GM23338 (cell line): ENCODE data around the gene KCNH6. TPM values are rescaled to one million over a fixed set of nuclear protein-coding genes. Genes with fewer than 3 reads are reported as not detected.

Experiments
- ATAC-seq: fragments of 200-7000 bp; cut with Tn5 transposase; 3 replicates; pipeline ENCODE4 v1.9.1; 2020
- DNase-seq: peaks from one replicate; pipeline ENCODE4 v3.0.0-alpha.2; 2015; ENCODE audit warnings: low spot score
- H2AFZ ChIP-seq: fragments of 200-600 bp; sonication (generic); 2 replicates; pipeline ENCODE4 v1.8.0; 2016; ENCODE audit warnings: antibody characterized with exemption, mild to moderate bottlenecking, moderate library complexity
- H3F3A ChIP-seq: fragments of 200-600 bp; sonication (generic); replicated peaks from 2 replicates; pipeline ENCODE4 v1.8.0; 2017; ENCODE audit warnings: antibody characterized with exemption, mixed run types, low read depth
- H3K27ac ChIP-seq: fragments of 200-600 bp; sonication (generic); 2 replicates; pipeline ENCODE4 v1.6.1; 2016; ENCODE audit warnings: low read depth
- H3K27me3 ChIP-seq: fragments of 200-600 bp; sonication (generic); 2 replicates; pipeline ENCODE4 v1.8.0; 2016; ENCODE audit warnings: mild to moderate bottlenecking, mixed run types, moderate library complexity; ENCODE audit not compliant: insufficient read depth
- H3K36me3 ChIP-seq: fragments of 200-600 bp; sonication (generic); 2 replicates; pipeline ENCODE4 v1.8.0; 2016; ENCODE audit warnings: mild to moderate bottlenecking; ENCODE audit not compliant: insufficient read depth
- H3K4me1 ChIP-seq: fragments of 200-600 bp; sonication (generic); 2 replicates; pipeline ENCODE4 v1.8.0; 2016; ENCODE audit warnings: mild to moderate bottlenecking, moderate library complexity; ENCODE audit not compliant: insufficient read depth
- H3K4me2 ChIP-seq: fragments of 200-600 bp; sonication (generic); 2 replicates; pipeline ENCODE4 v1.7.1; 2017; ENCODE audit warnings: mixed run types
- H3K4me3 ChIP-seq: fragments of 200-600 bp; sonication (generic); 2 replicates; pipeline ENCODE4 v1.6.1; 2016; ENCODE audit warnings: mixed run types
- H3K79me2 ChIP-seq: fragments of 200-600 bp; sonication (generic); replicated peaks from 2 replicates; pipeline ENCODE4 v1.8.0; 2017; ENCODE audit warnings: mild to moderate bottlenecking; ENCODE audit not compliant: insufficient read depth
- H3K9me2 ChIP-seq: fragments of 200-600 bp; sonication (generic); 2 replicates; pipeline ENCODE4 v1.8.0; 2017; ENCODE audit not compliant: insufficient read depth
- H4K20me1 ChIP-seq: fragments of 200-600 bp; sonication (generic); replicated peaks from 2 replicates; pipeline ENCODE4 v1.8.0; 2017; ENCODE audit warnings: mild to moderate bottlenecking; ENCODE audit not compliant: insufficient read depth
- H3K27ac Mint-ChIP-seq: 2 replicates; pipeline ENCODE4 v1.8.0; 2020; ENCODE audit warnings: inconsistent platforms, mild to moderate bottlenecking, moderate library complexity, mixed read lengths
- H3K27me3 Mint-ChIP-seq: 3 replicates; pipeline ENCODE4 v1.8.0; 2022; ENCODE audit warnings: low read depth, mild to moderate bottlenecking, moderate library complexity, mixed read lengths, inconsistent platforms; ENCODE audit not compliant: insufficient read depth, poor library complexity
- H3K36me3 Mint-ChIP-seq: 3 replicates; pipeline ENCODE4 v1.8.0; 2021; ENCODE audit warnings: low read depth, mild to moderate bottlenecking, inconsistent platforms, moderate library complexity, mixed read lengths
- H3K4me1 Mint-ChIP-seq: 3 replicates; pipeline ENCODE4 v1.8.0; 2020; ENCODE audit warnings: mild to moderate bottlenecking, inconsistent platforms, mixed read lengths
- H3K4me3 Mint-ChIP-seq: 3 replicates; pipeline ENCODE4 v1.8.0; 2021; ENCODE audit warnings: moderate library complexity, mild to moderate bottlenecking, inconsistent platforms, mixed read lengths
- H3K9me3 Mint-ChIP-seq: 3 replicates; pipeline ENCODE4 v1.8.0; 2020; ENCODE audit warnings: moderate library complexity, mild to moderate bottlenecking, inconsistent platforms, mixed read lengths
- CTCF ChIP-seq, 2 experiments: fragments of 200-600 bp in 1 of 2; sonication (generic) in 1 of 2; conservative IDR thresholded peaks; 2 replicates each; pipeline versions ENCODE4 v1.5.1 to v1.6.1; 2016 to 2017; ENCODE audit warnings: antibody characterized with exemption in 2 of 2, low read depth in 2 of 2, mild to moderate bottlenecking in 2 of 2, moderate library complexity in 1 of 2
- EZH2 ChIP-seq: fragments of 200-600 bp; sonication (generic); IDR thresholded peaks from one replicate; pipeline ENCODE4 v1.8.0; 2017; ENCODE audit warnings: antibody characterized with exemption, mild to moderate bottlenecking, low read depth; ENCODE audit not compliant: unreplicated experiment
- EZH2phosphoT487 ChIP-seq: fragments of 200-600 bp; sonication (generic); IDR thresholded peaks from one replicate; pipeline ENCODE4 v1.8.1; 2018; ENCODE audit warnings: antibody characterized with exemption; ENCODE audit not compliant: unreplicated experiment
- NANOG ChIP-seq: IDR thresholded peaks from 2 replicates; pipeline ENCODE4 v1.6.1; 2016; ENCODE audit warnings: antibody characterized with exemption, borderline replicate concordance
- STAT1 ChIP-seq: IDR thresholded peaks from one replicate; pipeline ENCODE4 v1.6.1; 2016; ENCODE audit warnings: antibody characterized with exemption; ENCODE audit not compliant: unreplicated experiment
- ZNF114 ChIP-seq: fragments of 250-450 bp; sonication (Bioruptor Pico); IDR thresholded peaks from 2 replicates; pipeline ENCODE4 v1.5.0; 2020; ENCODE audit warnings: mild to moderate bottlenecking, moderate library complexity
- polyA plus RNA-seq: library from polyadenylated mRNA; unstranded; fragments of >200 nt; fragmentation: Nextera tagmentation; extraction: Ambion mirVana; gene quantifications from 2 replicates; pipeline ENCODE4 v1.2.1, GENCODE V29; 2016
- total RNA-seq: library from RNA; depleted of rRNA; stranded (reverse); fragments of >200 nt; shearing (Covaris generic); gene quantifications from 2 replicates; pipeline ENCODE4 v1.2.3, GENCODE V29; 2014
- TF ChIP-seq, protein P1 (sequence below): IDR thresholded peaks from one replicate; pipeline ENCODE4 v1.6.1; 2018; ENCODE audit warnings: antibody characterized with exemption; ENCODE audit not compliant: unreplicated experiment
- TF ChIP-seq, protein P2 (sequence below): fragments of 250-450 bp; sonication (Bioruptor Pico); IDR thresholded peaks from 2 replicates; pipeline ENCODE4 v1.5.0; 2020; ENCODE audit warnings: mild to moderate bottlenecking, moderate library complexity

KCNH6 gene
- total and polyA plus RNA-seq, 2 experiments from 2014 or later = 1.3 to 2.8 TPM

DNA sequence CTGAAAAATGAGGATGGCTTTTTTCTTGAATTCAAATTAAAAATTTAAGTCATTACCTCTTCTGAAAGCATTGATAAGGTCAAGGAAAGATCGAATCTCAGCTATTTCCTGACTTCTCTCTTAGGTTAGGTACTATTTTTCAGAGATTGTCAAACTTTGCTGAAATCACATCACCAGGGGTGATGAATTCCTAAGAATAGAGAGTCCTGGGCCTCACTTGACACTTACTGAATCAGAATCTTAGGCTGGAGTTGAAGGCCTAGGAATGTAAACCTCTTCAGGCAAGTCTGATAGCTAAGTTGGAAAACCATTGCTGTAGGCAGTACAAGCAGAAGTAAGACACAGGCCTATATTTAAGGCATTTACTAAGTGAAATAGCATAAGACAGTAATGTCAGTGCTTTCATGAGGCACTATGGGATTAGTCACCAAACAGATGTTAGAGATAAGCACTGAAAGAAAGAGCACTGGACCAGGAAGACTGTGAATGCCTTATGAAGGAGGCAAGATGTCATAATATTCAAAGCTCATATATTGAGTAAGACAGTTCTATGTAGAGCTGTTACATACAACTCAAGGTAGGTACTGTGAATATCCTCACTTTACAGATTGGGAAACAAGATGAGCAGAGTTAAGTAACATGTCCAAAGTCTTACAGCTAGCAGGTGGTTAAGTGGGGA lies 48.6 kb downstream of the KCNH6 start (continued):
- TF ChIP-seq, protein P1, sequence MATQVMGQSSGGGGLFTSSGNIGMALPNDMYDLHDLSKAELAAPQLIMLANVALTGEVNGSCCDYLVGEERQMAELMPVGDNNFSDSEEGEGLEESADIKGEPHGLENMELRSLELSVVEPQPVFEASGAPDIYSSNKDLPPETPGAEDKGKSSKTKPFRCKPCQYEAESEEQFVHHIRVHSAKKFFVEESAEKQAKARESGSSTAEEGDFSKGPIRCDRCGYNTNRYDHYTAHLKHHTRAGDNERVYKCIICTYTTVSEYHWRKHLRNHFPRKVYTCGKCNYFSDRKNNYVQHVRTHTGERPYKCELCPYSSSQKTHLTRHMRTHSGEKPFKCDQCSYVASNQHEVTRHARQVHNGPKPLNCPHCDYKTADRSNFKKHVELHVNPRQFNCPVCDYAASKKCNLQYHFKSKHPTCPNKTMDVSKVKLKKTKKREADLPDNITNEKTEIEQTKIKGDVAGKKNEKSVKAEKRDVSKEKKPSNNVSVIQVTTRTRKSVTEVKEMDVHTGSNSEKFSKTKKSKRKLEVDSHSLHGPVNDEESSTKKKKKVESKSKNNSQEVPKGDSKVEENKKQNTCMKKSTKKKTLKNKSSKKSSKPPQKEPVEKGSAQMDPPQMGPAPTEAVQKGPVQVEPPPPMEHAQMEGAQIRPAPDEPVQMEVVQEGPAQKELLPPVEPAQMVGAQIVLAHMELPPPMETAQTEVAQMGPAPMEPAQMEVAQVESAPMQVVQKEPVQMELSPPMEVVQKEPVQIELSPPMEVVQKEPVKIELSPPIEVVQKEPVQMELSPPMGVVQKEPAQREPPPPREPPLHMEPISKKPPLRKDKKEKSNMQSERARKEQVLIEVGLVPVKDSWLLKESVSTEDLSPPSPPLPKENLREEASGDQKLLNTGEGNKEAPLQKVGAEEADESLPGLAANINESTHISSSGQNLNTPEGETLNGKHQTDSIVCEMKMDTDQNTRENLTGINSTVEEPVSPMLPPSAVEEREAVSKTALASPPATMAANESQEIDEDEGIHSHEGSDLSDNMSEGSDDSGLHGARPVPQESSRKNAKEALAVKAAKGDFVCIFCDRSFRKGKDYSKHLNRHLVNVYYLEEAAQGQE = no peak
- TF ChIP-seq EZH2 = no peak
- no peak for TF ChIP-seq EZH2phosphoT487
- TF ChIP-seq ZNF114 = no peak

DNA sequence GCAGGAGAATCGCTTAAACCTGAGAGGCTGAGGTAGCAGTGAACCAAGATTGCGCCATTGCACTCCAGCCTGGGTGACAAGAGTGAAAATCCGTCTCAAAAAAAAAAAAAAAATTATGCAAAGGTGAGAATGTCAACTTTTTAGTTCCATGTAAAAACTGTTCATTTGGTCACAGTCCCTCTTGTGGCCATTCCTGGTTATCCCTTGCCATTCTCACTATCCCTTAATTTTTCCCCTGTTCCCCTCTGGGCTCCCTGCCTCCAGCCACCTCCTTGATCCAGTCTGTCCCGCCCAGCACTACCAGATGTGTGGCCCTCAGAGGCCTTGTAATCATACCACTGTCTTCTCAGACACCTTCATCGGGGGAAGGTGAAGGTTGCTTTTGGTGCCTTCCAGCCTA lies 50.5 kb downstream of the KCNH6 start:
- Histone ChIP-seq H3K36me3 (no peaks in the 10 kb centered on the region), H2AFZ (no peak overlapping the region), H3F3A (no peaks in the 10 kb centered on the region; the same call in 1 of the 2 replicates), H3K9me2 (no peaks in the 10 kb centered on the region), H3K79me2 (peaks cover 94% of the 10 kb centered on the region), H3K4me3 (no peak overlapping the region), H3K27ac (no peak overlapping the region), H3K4me1 (0 out of 2 replicates have a peak, but pooled peaks cover 3% of the 10 kb centered on the region), H4K20me1 (peaks cover 50% of the 10 kb centered on the region), H3K4me2 (no peak overlapping the region), H3K27me3 (no peaks in the 10 kb centered on the region)
- Mint-ChIP-seq H3K27ac (peak overlapping the region; percentile 57; the same call in 1 of the 2 replicates), H3K36me3 (no peaks in the 10 kb centered on the region), H3K9me3 (no peaks in the 10 kb centered on the region), H3K27me3 (no peaks in the 10 kb centered on the region), H3K4me1 (peaks cover 2% of the 10 kb centered on the region; the same call in 2 of the 3 replicates), H3K4me3 (no peak overlapping the region)
- DNase-seq (peak; percentile 64), ATAC-seq (peak; percentile 92)
- TF ChIP-seq STAT1 (no peak), CTCF (conservative IDR thresholded peaks at IDR 0.05; ENCODE audit: low read depth in 2 of 2) (peak; percentile 51 to 62), EZH2phosphoT487 (no peak), EZH2 (no peak), NANOG (no peak)
- TF ChIP-seq, protein P2, sequence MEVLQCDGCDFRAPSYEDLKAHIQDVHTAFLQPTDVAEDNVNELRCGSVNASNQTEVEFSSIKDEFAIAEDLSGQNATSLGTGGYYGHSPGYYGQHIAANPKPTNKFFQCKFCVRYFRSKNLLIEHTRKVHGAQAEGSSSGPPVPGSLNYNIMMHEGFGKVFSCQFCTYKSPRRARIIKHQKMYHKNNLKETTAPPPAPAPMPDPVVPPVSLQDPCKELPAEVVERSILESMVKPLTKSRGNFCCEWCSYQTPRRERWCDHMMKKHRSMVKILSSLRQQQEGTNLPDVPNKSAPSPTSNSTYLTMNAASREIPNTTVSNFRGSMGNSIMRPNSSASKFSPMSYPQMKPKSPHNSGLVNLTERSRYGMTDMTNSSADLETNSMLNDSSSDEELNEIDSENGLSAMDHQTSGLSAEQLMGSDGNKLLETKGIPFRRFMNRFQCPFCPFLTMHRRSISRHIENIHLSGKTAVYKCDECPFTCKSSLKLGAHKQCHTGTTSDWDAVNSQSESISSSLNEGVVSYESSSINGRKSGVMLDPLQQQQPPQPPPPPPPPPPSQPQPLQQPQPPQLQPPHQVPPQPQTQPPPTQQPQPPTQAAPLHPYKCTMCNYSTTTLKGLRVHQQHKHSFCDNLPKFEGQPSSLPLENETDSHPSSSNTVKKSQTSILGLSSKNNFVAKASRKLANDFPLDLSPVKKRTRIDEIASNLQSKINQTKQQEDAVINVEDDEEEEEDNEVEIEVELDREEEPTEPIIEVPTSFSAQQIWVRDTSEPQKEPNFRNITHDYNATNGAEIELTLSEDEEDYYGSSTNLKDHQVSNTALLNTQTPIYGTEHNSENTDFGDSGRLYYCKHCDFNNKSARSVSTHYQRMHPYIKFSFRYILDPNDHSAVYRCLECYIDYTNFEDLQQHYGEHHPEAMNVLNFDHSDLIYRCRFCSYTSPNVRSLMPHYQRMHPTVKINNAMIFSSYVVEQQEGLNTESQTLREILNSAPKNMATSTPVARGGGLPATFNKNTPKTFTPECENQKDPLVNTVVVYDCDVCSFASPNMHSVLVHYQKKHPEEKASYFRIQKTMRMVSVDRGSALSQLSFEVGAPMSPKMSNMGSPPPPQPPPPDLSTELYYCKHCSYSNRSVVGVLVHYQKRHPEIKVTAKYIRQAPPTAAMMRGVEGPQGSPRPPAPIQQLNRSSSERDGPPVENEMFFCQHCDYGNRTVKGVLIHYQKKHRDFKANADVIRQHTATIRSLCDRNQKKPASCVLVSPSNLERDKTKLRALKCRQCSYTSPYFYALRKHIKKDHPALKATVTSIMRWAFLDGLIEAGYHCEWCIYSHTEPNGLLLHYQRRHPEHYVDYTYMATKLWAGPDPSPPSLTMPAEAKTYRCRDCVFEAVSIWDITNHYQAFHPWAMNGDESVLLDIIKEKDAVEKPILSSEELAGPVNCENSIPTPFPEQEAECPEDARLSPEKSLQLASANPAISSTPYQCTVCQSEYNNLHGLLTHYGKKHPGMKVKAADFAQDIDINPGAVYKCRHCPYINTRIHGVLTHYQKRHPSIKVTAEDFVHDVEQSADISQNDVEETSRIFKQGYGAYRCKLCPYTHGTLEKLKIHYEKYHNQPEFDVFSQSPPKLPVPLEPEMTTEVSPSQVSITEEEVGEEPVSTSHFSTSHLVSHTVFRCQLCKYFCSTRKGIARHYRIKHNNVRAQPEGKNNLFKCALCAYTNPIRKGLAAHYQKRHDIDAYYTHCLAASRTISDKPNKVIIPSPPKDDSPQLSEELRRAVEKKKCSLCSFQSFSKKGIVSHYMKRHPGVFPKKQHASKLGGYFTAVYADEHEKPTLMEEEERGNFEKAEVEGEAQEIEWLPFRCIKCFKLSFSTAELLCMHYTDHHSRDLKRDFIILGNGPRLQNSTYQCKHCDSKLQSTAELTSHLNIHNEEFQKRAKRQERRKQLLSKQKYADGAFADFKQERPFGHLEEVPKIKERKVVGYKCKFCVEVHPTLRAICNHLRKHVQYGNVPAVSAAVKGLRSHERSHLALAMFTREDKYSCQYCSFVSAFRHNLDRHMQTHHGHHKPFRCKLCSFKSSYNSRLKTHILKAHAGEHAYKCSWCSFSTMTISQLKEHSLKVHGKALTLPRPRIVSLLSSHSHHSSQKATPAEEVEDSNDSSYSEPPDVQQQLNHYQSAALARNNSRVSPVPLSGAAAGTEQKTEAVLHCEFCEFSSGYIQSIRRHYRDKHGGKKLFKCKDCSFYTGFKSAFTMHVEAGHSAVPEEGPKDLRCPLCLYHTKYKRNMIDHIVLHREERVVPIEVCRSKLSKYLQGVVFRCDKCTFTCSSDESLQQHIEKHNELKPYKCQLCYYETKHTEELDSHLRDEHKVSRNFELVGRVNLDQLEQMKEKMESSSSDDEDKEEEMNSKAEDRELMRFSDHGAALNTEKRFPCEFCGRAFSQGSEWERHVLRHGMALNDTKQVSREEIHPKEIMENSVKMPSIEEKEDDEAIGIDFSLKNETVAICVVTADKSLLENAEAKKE (CRISPR knock-in tag) = no peak
- TF ChIP-seq, protein P1 = no peak
